Midbrain (tissue), 1 donor: ENCODE data around the gene PISD.

ENCODE experiments used
- DNase-seq: peaks from one replicate; lab custom pipeline; 2025; lab: John Stamatoyannopoulos, UW

PISD gene

GRCh38 chr22:31625661-31626426 lies 36.2 kb downstream of the PISD start:
- peak; percentile 37 for DNase-seq

- DNase-seq, result no peak
Observed at GRCh38 chr22:31625257-31625640, 36.8 kb downstream of the PISD start.

GRCh38 chr22:31623592-31624304 lies 38.3 kb downstream of the PISD start:
- no peak for DNase-seq

- DNase-seq, result no peak
Observed at GRCh38 chr22:31622980-31623379, 39.0 kb downstream of the PISD start.

- DNase-seq, result no peak
Observed at GRCh38 chr22:31621507-31622124, 40.4 kb downstream of the PISD start.

GRCh38 chr22:31620756-31621480 lies 41.1 kb downstream of the PISD start:
- no peak for DNase-seq

GRCh38 chr22:31619611-31620300 lies 42.3 kb downstream of the PISD start:
- DNase-seq, result no peak

- no peak for DNase-seq
Observed at GRCh38 chr22:31618471-31619176, 43.4 kb downstream of the PISD start.

GRCh38 chr22:31618057-31618456 lies 44.0 kb downstream of the PISD start:
- DNase-seq, result no peak

- DNase-seq, result no peak
Observed at GRCh38 chr22:31616315-31616980, 45.6 kb downstream of the PISD start.

- no peak for DNase-seq
Observed at GRCh38 chr22:31615940-31616314, 46.1 kb downstream of the PISD start.

- no peak for DNase-seq
Observed at GRCh38 chr22:31615491-31615860, 46.5 kb downstream of the PISD start.

GRCh38 chr22:31614781-31615490 lies 47.1 kb downstream of the PISD start:
- DNase-seq, result no peak

GRCh38 chr22:31613904-31614296 lies 48.1 kb downstream of the PISD start:
- no peak for DNase-seq

- no peak for DNase-seq
Observed at GRCh38 chr22:31613286-31613903, 48.6 kb downstream of the PISD start.

- DNase-seq, result no peak
Observed at GRCh38 chr22:31612891-31613285, 49.1 kb downstream of the PISD start.

- no peak for DNase-seq
Observed at GRCh38 chr22:31611061-31611760, 50.8 kb downstream of the PISD start.

- DNase-seq, result no peak
Observed at GRCh38 chr22:31610611-31611010, 51.4 kb downstream of the PISD start.

GRCh38 chr22:31609716-31610115 lies 52.3 kb downstream of the PISD start:
- no peak for DNase-seq
